Adrenal gland (tissue), 12 donors: ENCODE measurements around the gene SEC14L3. TPM values are rescaled to one million over a fixed set of nuclear protein-coding genes. Genes with fewer than 3 reads are reported as not detected.

Experiments
- DNase-seq, 7 donors: peaks; one replicate each; pipeline ENCODE4 v3.0.0-alpha.2; 2019 to 2020
- H3K27ac ChIP-seq, 5 donors: fragments of 200-600 bp; sonication (generic) in 4 of 5; 1 replicate in 3 of 5; 2 replicates in 2 of 5; pipeline versions ENCODE4 v1.5.1 to v1.8.0; 2016 to 2020; ENCODE audit warnings: mild to moderate bottlenecking in 1 of 5
- H3K27me3 ChIP-seq: fragments of 200-600 bp; 2 replicates; pipeline ENCODE4 v1.8.0; 2021
- H3K36me3 ChIP-seq, 2 donors: fragments of 200-600 bp; replicated peaks in 1 of 2; 1 replicate in 1 of 2; 2 replicates in 1 of 2; pipeline versions ENCODE4 v1.5.1 to v1.8.0; 2018 to 2022
- H3K4me1 ChIP-seq, 2 donors: fragments of 200-600 bp; replicated peaks in 1 of 2; 1 replicate in 1 of 2; 2 replicates in 1 of 2; pipeline versions ENCODE4 v1.5.1 to v1.8.0; 2018 to 2021
- H3K4me3 ChIP-seq, 4 donors: fragments of 200-600 bp; sonication (generic) in 3 of 4; one replicate each; pipeline ENCODE4 v1.5.1; 2016 to 2018
- H3K9me3 ChIP-seq, 3 donors: fragments of 200-600 bp; sonication (generic) in 1 of 3; replicated peaks in 1 of 3; 1 replicate in 2 of 3; 2 replicates in 1 of 3; pipeline versions ENCODE4 v1.5.1 to v1.8.0; 2016 to 2021
- CTCF ChIP-seq, 6 experiments: fragments of 450-650 bp in 4 of 6; fragments of 200-600 bp in 2 of 6; sonication (generic) in 1 of 6; IDR thresholded peaks; 1 replicate in 5 of 6; 2 replicates in 1 of 6; pipeline versions ENCODE4 v1.5.1 to v1.8.0; 2016 to 2021; ENCODE audit warnings: antibody characterized with exemption in 6 of 6, mild to moderate bottlenecking in 2 of 6, moderate library complexity in 1 of 6
- POLR2A ChIP-seq, 2 donors: fragments of 450-650 bp; IDR thresholded peaks; one replicate each; pipeline ENCODE4 v1.6.1; 2017; ENCODE audit warnings: antibody characterized with exemption in 2 of 2, mild to moderate bottlenecking in 2 of 2, moderate library complexity in 1 of 2
- WGBS, 4 donors: extraction: QIAGEN DNeasy Blood & Tissue Kit in 2 of 4; methylation state at CpG; one replicate each; pipeline versions ENCODE4 v1.1.5 to v1.1.7; 2013 to 2017; 5-methylcytosine and 5-hydroxymethylcytosine counted together
- intact Hi-C, 2 donors: fragments of 100-400 bp; cut with DNase I; formaldehyde crosslinking; loops; one replicate each; pipeline versions ENCODE4 v1.14.1 to v1.15.0; 2022 to 2023
- polyA plus RNA-seq, 3 donors: library from polyadenylated mRNA; stranded (reverse); fragments of 200-250 nt in 2 of 3; fragments of 350-450 nt in 1 of 3; fragmentation: Illumina TruSeq in 1 of 3; extraction: RNeasy Lipid Tissue Mini Kit (QIAGEN cat#74804) in 1 of 3; gene quantifications; one replicate each; pipeline ENCODE4 v1.2.3, GENCODE V29; 2013 to 2014
- total RNA-seq, 9 donors: library from RNA; depleted of rRNA in 4 of 9; stranded (reverse); fragments of >200 nt in 4 of 9; fragments of 120-200 nt in 1 of 9; fragmentation: NEBNext Ultra II Directional in 1 of 9; extraction: Animal tissue kit (Norgen Biotek cat#: 25700) in 1 of 9; gene quantifications; one replicate each; pipeline versions ENCODE4 v1.1.0 to v1.2.4, GENCODE V29; 2013 to 2023
- donor health status: healthy with polysubstance abuse.
- donor health status: Bipolar disorder and iron deficiency.
- donor health status: DM: yes; HTN: yes; CAD: no.
- donor health status: DM: no; HTN: no; CAD: no.
- donor health status: DM: no; HTN: no; CAD: no.
- donor health status: DM: yes; HTN: yes; CAD: no.

SEC14L3 gene
- total and polyA plus RNA-seq, 12 donors: 0.27 TPM; not detected in 11

DNA sequence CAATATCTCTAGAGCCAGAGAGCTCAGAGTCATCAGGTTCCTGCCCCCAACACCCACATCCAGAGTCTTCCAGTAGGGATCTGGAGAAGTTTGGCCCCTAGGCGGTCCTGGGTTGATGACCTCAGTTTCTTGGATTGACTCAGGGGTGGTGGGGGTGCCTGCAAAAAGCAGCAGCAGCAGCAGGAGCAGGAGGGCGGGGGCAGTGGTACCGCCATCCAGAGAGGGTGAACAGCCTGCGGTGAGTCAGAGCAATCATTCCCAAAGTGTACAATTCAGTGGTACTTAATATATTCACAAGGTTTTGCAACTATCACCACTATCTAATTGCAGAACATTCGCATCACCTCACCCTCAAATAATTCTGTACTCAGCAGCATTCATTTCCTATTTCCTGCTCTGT lies 9.9 kb upstream of the SEC14L3 start:
- no peaks in the 10 kb centered on the region for H3K4me1 ChIP-seq
- intact Hi-C loops: loop anchor here (5.0 kb wide), 2 partner anchors 89 to 219 kb away; no protein-coding TSS in a partner anchor
- no peaks in the 10 kb centered on the region for H3K9me3 ChIP-seq
- no peaks in the 10 kb centered on the region for H3K27me3 ChIP-seq
- TF ChIP-seq CTCF (IDR thresholded peaks at IDR 0.05) (no peak), POLR2A (IDR thresholded peaks at IDR 0.05) (no peak)
- H3K36me3 ChIP-seq: no peaks in the 10 kb centered on the region
- 70 to 85% (median 83%) methylated on average over 4 to 5 of the region's 5 CpGs for WGBS, 4 donors
- DNase-seq: no peak
- no peak overlapping the region for H3K4me3 ChIP-seq
- H3K27ac ChIP-seq: no peak overlapping the region

DNA sequence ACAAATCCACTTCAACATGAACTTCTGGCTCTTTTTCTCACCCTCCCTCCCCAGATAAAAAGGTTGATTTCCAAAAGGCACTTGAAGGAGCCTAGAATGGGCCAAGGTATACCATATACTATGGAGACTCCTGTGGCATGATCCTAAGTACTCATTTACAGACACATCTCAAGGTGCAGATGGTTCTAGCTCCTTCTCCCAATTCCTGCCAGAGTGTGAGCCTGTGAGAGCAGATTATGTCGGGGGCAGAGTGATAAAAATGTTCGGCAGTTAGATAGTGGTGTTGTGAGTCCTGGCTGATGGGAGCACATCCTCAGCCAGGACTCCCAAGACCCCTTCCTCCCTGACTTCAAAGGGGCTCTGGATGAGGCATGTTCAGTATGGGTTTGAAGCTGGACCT lies 8.2 kb upstream of the SEC14L3 start:
- no peaks in the 10 kb centered on the region for H3K36me3 ChIP-seq
- no peak overlapping the region for H3K4me3 ChIP-seq
- intact Hi-C loops: loop anchor here (5.0 kb wide), 2 partner anchors 88 to 218 kb away; no protein-coding TSS in a partner anchor
- no peaks in the 10 kb centered on the region for H3K27me3 ChIP-seq
- no peak for DNase-seq
- TF ChIP-seq POLR2A (IDR thresholded peaks at IDR 0.05) (no peak), CTCF (IDR thresholded peaks at IDR 0.05) (no peak)
- no peaks in the 10 kb centered on the region for H3K4me1 ChIP-seq
- H3K27ac ChIP-seq: no peak overlapping the region
- 75 to 82% (median 79%) methylated on average over 2 of the region's 2 CpGs for WGBS, 4 donors
- no peaks in the 10 kb centered on the region for H3K9me3 ChIP-seq

- no peak overlapping the region for H3K4me3 ChIP-seq
- intact Hi-C loops: no loop called here
- no peaks in the 10 kb centered on the region for H3K36me3 ChIP-seq
- H3K27me3 ChIP-seq: no peaks in the 10 kb centered on the region
- no peak overlapping the region for H3K27ac ChIP-seq
- H3K9me3 ChIP-seq: no peaks in the 10 kb centered on the region
- WGBS, 4 donors: 56 to 79% (median 69%) methylated on average over 6 of the region's 6 CpGs
- TF ChIP-seq CTCF (IDR thresholded peaks at IDR 0.05) (no peak), POLR2A (IDR thresholded peaks at IDR 0.05) (no peak)
- DNase-seq: no peak
- H3K4me1 ChIP-seq: no peaks in the 10 kb centered on the region
These were observed 3.0 kb upstream of the SEC14L3 start for GRCh38 chr22:30474683-30475424.

- WGBS, 4 donors: 81 to 97% (median 87%) methylated on average over 4 of the region's 4 CpGs
- no peak overlapping the region for H3K27ac ChIP-seq
These were observed 2.3 kb upstream of the SEC14L3 start for GRCh38 chr22:30474121-30474520.

More at GRCh38 chr22:30474121-30474520, 2.3 kb upstream of the SEC14L3 start:
- Histone ChIP-seq H3K27me3 (no peaks in the 10 kb centered on the region), H3K4me1 (no peaks in the 10 kb centered on the region), H3K9me3 (no peaks in the 10 kb centered on the region), H3K4me3 (no peak overlapping the region), H3K36me3 (no peaks in the 10 kb centered on the region)
- no peak for TF ChIP-seq POLR2A (IDR thresholded peaks at IDR 0.05)
- TF ChIP-seq CTCF (IDR thresholded peaks at IDR 0.05): no peak
- no peak for DNase-seq
- intact Hi-C loops: no loop called here
